ENCODE results near the gene APOL2.
"Not testable (repeated sequence)": the region's sequence is repeated elsewhere in the genome, so short reads cannot be mapped to it uniquely, and the experiment has no call there.

Gene APOL2

DNA sequence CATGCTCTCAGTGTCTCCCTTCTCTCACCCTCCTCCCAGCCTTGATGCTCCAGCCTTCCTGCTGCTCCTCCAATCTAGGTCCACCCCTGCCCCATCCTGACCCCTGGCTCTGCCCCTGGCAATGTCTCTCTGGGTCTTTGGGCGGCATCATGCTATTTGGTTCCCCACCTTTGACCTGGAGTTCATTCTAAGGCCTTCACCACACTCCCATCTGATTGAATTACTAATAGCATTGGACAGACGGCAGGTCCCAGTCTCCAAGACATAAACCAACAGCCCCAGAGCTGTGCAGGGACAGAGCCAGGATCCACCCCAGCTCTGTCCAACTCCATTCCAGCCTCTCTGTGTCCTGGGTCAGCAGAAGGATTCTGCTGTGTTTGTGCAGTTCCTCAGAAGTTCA is 44.9 kb downstream of the APOL2 start:
- DNase-seq, result no peak

DNA sequence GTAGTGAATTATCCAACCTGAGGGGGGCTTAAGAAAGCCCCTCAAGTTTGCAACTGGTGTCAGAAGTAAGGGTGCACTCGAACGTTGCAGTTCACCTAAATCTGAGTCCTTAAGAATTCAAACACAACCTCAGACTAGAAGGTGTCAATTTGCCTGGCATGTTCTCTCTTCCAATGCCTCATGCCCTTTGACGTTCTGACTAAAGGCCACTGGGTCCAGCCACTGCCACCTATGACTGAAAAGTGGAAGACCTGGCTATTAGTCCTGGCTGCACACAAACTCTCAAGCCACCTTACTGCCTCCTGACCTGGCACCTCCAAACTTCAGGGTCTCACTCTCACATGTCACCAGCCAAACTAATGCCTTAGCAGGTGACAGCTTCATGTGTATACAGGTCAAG is 45.8 kb downstream of the APOL2 start:
- no peak for DNase-seq

DNA sequence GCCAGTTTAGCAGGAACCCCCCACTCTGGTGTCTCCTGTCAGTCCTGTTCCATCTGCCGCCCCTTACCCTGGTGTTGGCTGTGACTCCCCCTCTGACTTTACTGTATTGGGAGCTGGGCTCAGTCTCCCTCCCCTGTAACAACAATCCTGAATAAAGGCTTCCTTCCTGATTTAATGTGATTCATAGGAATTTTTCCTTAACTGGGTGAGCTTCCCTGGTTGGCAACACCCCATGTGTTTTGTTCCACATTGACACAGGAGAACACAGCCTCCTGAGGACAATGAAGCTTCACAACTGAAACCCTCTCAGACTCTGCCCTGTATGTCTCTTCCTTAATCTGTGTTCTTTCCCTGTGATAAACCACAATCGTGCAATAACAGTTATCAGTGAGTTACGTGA is 46.2 kb downstream of the APOL2 start:
- DNase-seq, result no peak

DNA sequence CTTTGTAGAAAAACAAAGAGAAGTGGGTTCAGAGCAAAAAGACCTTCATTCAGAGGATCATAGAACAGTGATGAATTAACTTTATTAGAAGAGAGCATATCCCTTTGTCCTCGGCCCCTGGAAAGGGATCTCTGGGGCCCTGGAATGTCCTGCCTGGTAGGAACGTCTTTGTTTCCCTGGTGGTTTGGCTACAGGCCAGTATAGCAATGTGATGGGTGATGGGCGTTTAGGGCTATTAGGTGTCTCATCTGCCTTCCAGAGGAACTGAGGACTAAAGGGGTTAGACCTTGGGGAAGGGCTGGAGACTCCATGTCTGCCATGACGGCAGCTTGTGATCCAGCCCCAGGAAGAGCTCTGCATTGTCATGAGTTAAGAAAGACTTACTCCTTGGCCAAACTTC is 46.8 kb downstream of the APOL2 start:
- DNase-seq, result no peak

DNA sequence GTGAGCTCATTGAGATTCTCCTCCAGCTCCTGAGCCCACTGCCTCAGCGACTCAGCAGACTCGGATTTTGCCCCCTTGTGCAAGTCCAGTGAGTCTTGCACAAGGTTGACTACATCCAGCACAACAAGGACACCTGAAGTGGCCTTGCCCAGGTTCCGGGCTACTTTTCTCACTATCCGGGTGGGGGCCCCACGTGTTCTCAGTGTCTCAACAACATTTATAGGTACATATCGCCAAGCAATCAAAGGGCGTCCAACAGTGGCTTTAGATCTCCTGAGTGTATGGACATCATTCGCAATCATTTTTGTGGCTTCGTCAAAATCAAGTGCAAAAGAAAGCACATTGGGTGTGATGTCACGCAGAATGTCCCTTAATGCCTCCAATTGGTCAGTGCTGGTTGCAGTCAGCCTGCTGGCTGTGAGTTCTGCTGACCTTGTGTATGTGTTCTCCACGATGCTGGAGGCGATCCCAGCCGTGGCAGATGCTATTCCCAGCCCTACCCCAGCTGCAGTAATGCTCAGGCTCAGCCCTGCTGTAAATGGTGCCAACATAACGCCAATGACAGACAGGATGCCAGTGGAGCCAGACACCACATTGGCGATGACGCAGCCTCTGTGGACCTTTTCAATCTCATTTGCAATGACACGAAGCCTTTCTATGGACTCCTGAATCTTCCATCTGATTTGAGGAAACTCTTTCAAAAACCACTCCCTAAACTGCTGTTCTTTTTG is 48.1 kb downstream of the APOL2 start:
- DNase-seq, result no peak

DNA sequence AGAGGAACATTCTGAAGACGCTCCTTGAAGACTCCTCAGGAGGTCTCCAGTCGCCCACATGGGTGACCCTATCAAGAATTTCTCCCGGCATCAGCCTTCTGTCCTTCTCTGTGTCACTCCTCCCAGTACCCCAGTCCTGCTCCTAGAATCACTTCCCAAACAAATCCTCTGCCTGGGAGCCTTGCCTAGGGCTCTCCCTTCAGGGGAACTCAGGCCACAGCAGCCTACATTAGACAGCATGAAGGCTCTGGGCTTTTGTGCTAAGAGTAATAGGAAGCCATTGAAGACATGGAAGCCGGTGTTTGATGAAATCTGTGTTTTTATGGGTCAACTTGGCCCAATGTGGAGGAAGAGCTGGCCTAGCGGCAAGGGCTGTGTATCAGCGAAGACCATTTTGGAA is 51.5 kb downstream of the APOL2 start:
- DNase-seq, result not testable (repeated sequence)

DNA sequence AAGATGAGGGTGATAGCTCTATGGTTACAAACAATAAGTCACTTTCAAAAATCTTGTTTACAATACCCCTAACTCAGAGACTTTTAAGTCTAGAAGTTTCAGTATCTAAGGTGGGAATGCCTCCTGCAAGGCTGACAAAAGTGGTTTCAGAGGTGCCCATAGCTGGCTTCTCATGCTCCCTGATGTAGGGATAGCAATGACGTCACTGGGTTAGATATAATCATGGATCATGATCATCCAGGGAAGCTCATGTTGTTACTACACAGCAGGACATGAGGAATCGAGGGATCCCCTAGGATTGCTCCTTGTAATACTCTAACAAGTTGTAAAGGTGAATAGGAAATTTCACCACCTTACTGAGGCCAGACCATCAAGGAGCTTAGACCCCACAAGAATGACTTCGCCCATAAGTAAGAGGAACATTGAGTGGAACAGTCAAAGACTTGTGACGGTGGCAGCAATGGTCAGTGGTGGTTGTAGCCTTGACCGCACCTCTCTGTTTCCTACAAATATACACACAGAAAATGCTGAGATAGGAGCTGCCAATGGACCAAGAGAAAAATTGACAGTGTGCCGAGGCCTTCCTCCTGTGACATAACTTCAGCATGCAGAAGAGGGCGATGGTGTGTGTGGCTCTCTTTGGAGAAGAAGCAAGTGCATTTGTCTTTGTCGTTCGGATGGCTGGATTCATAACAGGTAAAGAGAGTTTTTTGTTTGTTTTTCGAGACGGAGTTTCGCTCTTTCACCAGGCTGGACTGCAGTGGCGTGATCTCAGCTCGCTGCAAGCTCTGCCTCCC is 53.3 kb downstream of the APOL2 start:
- no peak for DNase-seq

DNA sequence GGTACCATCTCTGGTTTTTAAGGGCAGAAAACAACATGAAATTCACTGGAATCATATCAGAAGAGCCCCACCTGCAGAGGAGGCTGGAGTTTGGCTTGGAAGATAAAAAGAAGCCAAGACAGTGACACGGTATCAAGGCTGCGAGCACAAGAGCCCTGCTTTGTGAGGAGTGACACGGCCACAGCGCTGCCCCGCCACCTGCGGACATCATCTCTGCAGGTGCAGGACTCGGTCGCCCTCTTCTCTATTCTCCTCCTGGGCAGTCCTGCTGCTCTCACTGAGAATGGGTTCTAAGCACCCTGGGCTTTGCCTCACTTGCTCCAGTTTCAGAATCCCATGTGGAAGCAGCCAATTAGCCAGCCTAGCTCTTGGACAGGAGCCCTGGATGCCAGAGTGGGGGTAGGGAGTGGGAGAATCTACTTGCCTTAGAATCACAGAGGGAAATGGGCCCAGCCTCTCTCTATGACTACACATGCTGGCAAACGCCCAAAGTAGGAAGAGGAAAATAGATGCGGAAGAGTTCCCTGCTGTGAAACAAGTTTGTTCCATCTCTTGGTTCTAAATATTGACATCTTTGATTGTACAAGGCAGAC is 54.8 kb downstream of the APOL2 start:
- no peak for DNase-seq

DNA sequence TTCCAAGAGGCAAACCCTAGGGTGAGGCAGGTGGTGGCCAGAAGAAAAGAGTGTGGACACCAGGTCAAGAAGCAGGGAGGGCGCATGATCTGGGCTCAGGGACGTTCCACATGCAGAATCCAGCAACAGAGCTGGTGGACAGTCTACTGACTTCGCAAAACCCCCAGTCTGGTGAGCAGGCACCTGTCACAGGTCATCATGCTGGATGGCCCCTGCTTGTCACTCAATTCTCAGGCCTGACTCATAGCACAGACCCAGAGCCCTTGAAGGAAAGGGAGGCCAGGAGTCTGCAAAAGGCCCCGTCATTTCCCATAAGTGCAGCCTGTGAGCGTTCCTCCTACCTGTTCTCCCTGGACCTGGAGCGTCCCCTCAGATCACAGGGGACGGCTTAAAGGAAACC is 55.9 kb downstream of the APOL2 start:
- DNase-seq, result no peak

DNA sequence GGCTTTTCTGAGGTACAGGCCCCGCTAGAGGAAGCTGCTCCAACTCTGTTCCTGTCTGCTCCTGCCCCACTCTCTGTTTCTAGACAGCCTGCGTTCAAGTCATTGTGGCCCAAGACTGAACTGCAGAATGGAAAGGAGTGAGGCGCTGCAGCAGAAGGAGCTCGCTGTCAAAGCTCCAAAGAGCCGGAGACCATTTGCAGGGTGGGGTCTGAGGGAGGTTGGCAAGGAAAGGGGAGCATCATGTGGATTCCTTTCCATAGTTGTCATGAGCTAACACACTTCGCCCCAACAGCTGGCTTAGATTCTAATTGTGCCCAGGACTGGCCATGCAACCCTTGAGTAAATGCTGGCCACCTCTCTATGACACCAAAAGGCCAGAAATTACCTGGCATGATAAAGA is 56.5 kb downstream of the APOL2 start:
- DNase-seq, result no peak

DNA sequence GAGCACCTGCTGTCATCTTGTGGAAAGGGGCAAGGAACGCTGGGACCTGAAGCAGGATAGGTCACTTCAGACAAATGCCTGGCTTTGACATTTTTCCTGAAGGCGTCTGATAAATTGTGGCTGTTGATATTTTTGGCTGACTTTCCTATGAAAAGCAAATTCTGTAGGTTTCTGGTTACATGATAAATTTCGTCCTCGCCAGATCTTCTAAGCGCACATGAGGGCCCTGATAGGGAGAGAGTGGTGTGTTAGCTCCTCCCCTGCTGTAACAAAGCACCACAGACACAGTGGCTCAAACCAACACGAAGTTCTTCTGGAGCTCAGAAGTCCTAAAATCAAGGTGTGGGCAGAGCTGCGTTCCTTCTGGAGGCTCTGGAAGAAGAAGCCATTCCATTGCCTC is 57.3 kb downstream of the APOL2 start:
- DNase-seq, result no peak

DNA sequence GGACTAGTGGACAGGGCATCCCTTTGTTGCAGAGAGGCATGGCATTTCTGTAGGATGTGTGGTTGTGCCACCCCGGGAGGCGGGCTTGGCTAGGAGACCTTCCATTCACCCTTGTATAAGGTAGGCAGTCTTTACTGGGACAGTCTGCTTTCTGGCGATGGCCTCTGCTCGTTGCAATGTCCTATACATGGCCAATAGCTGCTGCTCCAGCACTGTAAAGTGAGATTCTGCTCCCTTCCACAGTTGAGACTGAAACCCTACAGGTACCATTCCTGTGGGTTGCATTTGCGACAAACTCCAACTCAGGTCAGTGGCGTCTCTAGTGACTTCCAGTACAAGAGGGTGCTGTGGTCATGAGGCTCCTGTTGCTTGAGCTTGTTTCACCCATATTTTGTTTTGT is 58.4 kb downstream of the APOL2 start:
- no peak for DNase-seq

DNA sequence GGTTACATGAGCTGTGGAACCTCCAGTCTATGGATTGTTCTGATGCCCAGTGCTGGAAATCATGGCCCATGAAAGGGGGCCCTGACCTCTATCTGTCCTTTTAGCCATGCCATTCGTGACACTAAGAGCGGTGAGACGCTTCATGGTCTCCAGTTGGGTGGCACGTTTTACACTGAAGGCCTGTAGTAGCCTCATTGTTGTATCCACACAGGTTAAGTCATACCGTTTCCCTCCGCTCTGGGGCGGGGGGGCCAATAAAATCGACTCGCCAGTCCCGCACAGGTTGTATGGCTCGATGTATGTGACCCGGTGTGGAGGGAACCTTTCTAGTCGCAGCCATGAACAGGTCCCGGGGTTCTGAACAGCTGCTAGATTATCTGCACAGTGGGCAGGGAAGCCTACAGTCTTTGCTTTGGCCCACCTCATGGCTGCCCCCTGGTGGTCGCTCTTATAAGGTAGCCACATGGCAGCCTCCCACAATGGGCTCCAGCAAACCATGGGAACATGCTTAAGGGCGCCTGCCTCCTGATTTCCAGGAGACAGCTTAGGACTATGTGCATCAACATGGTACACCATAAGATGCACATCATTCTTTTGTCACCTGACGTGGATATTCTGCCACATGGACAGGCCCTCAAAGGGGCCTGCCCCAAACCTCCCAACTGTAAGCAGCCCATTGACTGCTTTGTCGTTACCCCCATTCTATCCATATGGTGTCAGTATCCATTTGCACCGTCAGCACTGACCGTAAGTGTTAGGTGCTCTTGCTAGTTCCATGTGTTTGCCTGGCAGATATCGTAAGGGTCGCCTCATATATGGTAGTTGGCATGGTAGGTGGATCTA is 59.1 kb downstream of the APOL2 start:
- peak; percentile 29 for DNase-seq

DNA sequence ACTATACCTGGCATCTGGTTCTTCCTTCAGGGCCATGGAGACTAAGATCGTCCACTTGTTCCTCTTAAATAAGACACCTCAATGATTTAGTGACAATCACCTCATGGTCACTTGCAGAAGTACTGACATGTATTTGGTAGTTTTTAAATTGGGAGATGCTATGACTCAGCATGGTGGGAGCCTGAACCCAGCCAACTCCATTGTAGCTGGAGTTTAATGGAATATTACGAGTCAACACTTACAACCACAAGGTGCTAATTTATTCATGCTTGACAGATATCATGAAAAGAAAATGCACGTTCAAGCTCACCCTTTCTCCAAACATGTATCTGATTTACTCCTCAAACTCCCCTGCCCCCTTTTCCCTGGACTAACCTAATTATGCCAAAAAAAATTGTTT is 62.2 kb downstream of the APOL2 start:
- no peak for DNase-seq

Measured in 8988T (cell line).